HFFc6 (cell line): ENCODE results near the gene SLAMF6. TPM values are rescaled to one million over a fixed set of nuclear protein-coding genes. Genes with fewer than 3 reads are reported as not detected.

Experiments used
- DNase-seq: peaks from one replicate; pipeline ENCODE4 v3.0.0-alpha.2; 2018
- H3K27ac Mint-ChIP-seq: 2 replicates; pipeline ENCODE4 v1.8.0; 2020; ENCODE audit warnings: mild to moderate bottlenecking, mixed read lengths
- H3K27me3 Mint-ChIP-seq: 2 replicates; pipeline ENCODE4 v1.8.0; 2021; ENCODE audit warnings: mild to moderate bottlenecking, moderate library complexity, mixed read lengths; ENCODE audit not compliant: insufficient read depth
- H3K36me3 Mint-ChIP-seq: 2 replicates; pipeline ENCODE4 v1.8.0; 2021; ENCODE audit warnings: low read depth, mixed read lengths
- H3K4me1 Mint-ChIP-seq: 2 replicates; pipeline ENCODE4 v1.8.0; 2020; ENCODE audit warnings: low read depth, mixed read lengths
- H3K4me3 Mint-ChIP-seq: 2 replicates; pipeline ENCODE4 v1.8.0; 2020; ENCODE audit warnings: mild to moderate bottlenecking, moderate library complexity, mixed read lengths
- H3K9me3 Mint-ChIP-seq: 2 replicates; pipeline ENCODE4 v1.8.0; 2020; ENCODE audit warnings: mild to moderate bottlenecking, mixed read lengths
- total RNA-seq, 6 experiments: library from RNA; stranded (reverse); fragmentation: NEBNext Ultra II Directional; extraction: Animal tissue kit (Norgen Biotek cat#: 25700); gene quantifications; 2 replicates in 1 of 6; 3 replicates in 5 of 6; pipeline ENCODE4 v1.2.3, GENCODE V29; 2021
- TF ChIP-seq, protein P1 (sequence below): fragments of 200-600 bp; sonication (generic); IDR thresholded peaks from 2 replicates; pipeline ENCODE4 v1.5.0; 2021; ENCODE audit warnings: antibody characterized with exemption, mild to moderate bottlenecking

The SLAMF6 gene
- total RNA-seq, 6 experiments from 2014 or later = not detected

DNA sequence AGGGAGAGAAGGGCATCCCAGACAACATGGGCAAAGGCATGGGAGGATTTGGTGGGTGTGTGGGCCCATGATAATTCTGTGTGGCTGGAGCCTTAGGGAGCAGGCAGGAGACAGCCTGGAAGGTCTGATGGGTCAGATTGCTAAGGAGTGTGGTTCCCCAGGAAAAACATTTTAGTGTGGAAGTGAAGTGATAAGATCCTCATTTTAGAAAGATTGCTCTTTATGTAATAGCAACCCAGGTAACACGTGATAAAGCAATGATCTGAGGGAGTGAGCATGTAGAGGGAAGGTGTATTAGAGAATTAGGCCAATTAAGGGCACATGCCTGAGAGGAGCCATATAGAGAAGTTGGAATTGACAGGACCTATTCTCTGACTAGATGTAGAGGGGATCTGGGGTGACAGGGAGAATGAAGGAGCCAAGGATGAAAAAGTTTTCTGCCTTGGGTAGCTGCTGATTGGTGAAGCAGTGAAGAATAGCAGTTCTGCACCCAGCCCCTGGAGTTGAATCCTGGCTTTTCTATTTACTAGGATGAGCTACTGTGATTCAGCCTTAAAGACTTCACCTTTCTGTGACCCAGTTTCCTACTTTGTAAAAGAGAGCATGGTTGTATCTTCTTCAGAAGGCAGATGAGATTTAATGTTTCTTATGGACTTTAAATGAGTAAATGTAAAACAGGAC is 18.7 kb upstream of the SLAMF6 start:
- TF ChIP-seq, protein P1, sequence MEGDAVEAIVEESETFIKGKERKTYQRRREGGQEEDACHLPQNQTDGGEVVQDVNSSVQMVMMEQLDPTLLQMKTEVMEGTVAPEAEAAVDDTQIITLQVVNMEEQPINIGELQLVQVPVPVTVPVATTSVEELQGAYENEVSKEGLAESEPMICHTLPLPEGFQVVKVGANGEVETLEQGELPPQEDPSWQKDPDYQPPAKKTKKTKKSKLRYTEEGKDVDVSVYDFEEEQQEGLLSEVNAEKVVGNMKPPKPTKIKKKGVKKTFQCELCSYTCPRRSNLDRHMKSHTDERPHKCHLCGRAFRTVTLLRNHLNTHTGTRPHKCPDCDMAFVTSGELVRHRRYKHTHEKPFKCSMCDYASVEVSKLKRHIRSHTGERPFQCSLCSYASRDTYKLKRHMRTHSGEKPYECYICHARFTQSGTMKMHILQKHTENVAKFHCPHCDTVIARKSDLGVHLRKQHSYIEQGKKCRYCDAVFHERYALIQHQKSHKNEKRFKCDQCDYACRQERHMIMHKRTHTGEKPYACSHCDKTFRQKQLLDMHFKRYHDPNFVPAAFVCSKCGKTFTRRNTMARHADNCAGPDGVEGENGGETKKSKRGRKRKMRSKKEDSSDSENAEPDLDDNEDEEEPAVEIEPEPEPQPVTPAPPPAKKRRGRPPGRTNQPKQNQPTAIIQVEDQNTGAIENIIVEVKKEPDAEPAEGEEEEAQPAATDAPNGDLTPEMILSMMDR = no peak
- H3K4me1 Mint-ChIP-seq = no peaks in the 10 kb centered on the region
- H3K36me3 Mint-ChIP-seq = no peaks in the 10 kb centered on the region
- H3K4me3 Mint-ChIP-seq = no peak overlapping the region
- DNase-seq = no peak
- H3K27ac Mint-ChIP-seq = no peak overlapping the region
- no peaks in the 10 kb centered on the region; the same call in none of the 2 replicates for H3K27me3 Mint-ChIP-seq
- H3K9me3 Mint-ChIP-seq = no peaks in the 10 kb centered on the region

DNA sequence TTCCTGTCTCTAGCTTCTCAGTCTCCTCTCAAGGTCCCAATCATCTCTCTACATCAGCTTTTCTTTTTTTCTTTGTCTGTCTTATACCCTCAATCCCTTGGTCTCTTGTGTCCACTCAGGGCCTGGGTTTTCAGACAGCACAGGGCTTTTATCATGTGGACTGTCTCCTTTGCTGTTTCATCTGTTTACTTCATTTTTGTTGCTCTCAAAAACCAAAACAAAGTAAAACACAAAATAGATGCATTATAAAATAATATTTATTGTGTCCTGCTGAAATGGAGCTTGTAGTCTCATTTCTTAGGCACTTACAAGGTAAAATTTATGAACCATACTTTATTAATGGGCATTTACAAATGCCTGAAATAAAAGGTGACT is 17.8 kb upstream of the SLAMF6 start:
- peaks cover 7% of the 10 kb centered on the region for H3K9me3 Mint-ChIP-seq
- no peak for DNase-seq
- TF ChIP-seq, protein P1 = no peak
- no peaks in the 10 kb centered on the region for H3K4me1 Mint-ChIP-seq
- H3K27me3 Mint-ChIP-seq = no peaks in the 10 kb centered on the region; the same call in none of the 2 replicates
- no peak overlapping the region for H3K4me3 Mint-ChIP-seq
- no peak overlapping the region for H3K27ac Mint-ChIP-seq
- no peaks in the 10 kb centered on the region for H3K36me3 Mint-ChIP-seq

DNA sequence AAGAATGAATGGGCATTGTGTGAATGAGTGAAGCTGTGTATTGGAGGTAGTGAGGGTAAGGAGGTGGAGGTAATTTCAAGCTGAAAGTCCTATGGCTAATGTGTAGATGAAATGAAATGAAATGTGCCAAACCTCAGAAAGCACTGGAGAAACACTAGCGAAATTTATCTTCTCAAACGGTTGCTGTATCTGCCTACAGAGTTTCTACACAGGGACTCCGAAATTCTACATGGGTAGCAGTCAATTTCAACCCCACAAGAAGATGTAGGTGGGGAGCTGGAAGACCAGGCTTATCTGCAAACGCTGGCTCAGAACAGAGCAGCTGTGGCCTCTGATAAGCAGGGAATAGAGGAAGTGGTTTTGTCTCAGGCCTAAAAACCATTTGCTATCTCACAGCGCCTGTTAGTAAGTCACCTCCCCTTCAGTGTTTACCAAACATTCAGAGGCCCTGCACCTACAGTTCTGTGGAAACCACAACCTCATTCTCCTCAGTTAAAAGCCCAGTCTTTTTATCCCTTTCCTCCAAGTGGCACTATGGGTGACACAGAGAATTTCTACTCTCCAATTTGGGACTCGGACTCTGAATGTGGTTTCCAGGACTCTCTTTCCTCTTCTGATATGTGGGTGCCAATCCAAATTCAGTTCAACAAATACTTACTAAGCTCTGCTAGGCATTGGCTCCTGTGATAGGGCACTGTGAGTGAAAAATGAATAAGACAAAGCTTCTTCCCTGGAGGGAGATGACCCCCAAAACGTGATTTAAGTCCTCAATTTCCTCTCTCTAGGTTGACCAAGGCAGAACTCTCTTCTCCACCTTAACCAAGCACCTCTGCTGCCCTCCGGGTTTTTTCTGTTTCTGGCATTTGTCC is 17.2 kb upstream of the SLAMF6 start:
- Mint-ChIP-seq H3K4me1 (no peaks in the 10 kb centered on the region), H3K27ac (no peak overlapping the region), H3K36me3 (no peaks in the 10 kb centered on the region), H3K27me3 (no peaks in the 10 kb centered on the region; the same call in 1 of the 2 replicates), H3K9me3 (peaks cover 10% of the 10 kb centered on the region), H3K4me3 (no peak overlapping the region)
- DNase-seq = no peak
- TF ChIP-seq, protein P1 = no peak

DNA sequence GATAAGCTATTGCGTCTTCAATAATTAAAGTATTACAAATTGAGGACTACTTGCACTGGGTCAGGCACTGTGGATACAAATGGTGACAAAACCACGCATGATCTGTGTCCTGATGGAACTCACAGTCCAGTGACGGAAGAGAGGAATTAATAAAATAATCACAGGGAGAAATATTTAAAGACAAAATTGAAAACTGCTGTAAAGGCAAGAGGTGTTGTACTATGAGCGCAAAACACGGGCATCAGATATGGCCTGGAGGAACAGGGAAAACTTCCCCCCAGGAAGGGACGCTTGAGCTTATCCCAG is 16.6 kb upstream of the SLAMF6 start:
- DNase-seq = no peak
- Mint-ChIP-seq H3K9me3 (peaks cover 15% of the 10 kb centered on the region), H3K27ac (no peak overlapping the region), H3K4me3 (no peak overlapping the region), H3K36me3 (no peaks in the 10 kb centered on the region), H3K4me1 (no peaks in the 10 kb centered on the region), H3K27me3 (no peaks in the 10 kb centered on the region; the same call in 1 of the 2 replicates)
- TF ChIP-seq, protein P1 = no peak

DNA sequence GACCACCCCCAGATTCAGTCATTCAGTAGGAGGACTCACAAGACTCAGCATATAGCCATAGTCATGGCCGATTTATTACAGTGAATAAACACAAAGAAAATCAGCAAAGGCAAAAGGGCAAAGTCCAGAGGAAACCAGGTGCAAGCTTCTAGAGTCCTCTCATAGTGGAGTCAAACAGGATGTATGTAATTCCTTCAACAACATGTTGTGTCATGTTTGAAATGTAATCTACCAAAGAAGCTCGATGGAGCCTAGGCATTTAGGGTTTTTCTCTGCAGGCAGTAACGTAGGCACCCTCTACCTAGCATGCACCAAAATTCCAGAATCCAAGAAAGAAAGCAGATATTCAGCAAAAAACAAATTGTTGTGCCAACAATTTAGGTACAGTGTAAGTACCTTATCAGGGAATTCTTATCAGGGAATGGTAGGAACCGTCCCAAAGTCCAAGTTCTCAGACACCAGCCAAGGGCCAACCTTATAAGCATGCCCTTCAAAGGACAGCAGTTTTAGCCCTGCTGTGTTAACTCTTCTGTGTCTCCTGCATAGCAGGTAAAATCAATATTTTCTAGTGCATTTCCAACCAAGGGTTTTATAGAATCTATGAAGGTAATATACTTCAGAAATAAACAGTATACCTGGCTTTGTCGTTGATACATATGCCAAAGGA is 16.1 kb upstream of the SLAMF6 start:
- Mint-ChIP-seq H3K9me3 (peaks cover 15% of the 10 kb centered on the region), H3K36me3 (no peaks in the 10 kb centered on the region), H3K4me3 (no peak overlapping the region), H3K4me1 (no peaks in the 10 kb centered on the region), H3K27ac (no peak overlapping the region), H3K27me3 (no peaks in the 10 kb centered on the region; the same call in 1 of the 2 replicates)
- TF ChIP-seq, protein P1 = no peak
- DNase-seq = no peak
